Upper lobe of right lung (tissue), 1 donor: Measurements from ENCODE around the gene PGBD5. TPM values are rescaled to one million over a fixed set of nuclear protein-coding genes. Genes with fewer than 3 reads are reported as not detected.

Source experiments
- ATAC-seq: fragments of 200-7000 bp; cut with Tn5 transposase; one replicate; pipeline ENCODE4 v1.9.1; 2020; ENCODE audit warnings: mild to moderate bottlenecking, moderate library complexity
- DNase-seq: peaks from one replicate; pipeline ENCODE4 v3.0.0-alpha.2; 2020
- H3K27ac ChIP-seq: fragments of 200-600 bp; one replicate; pipeline ENCODE4 v1.8.0; 2022
- H3K27me3 ChIP-seq: fragments of 200-600 bp; one replicate; pipeline ENCODE4 v1.8.0; 2022; ENCODE audit warnings: mild to moderate bottlenecking
- H3K36me3 ChIP-seq: fragments of 200-600 bp; one replicate; pipeline ENCODE4 v1.8.0; 2022
- H3K4me1 ChIP-seq: fragments of 200-600 bp; one replicate; pipeline ENCODE4 v1.8.0; 2022
- H3K4me3 ChIP-seq: fragments of 200-600 bp; one replicate; pipeline ENCODE4 v1.8.0; 2022; ENCODE audit warnings: mild to moderate bottlenecking
- H3K9me3 ChIP-seq: fragments of 200-600 bp; one replicate; pipeline ENCODE4 v1.8.0; 2022
- CTCF ChIP-seq: fragments of 200-600 bp; IDR thresholded peaks from one replicate; pipeline ENCODE4 v1.8.0; 2022; ENCODE audit warnings: antibody characterized with exemption
- intact Hi-C: fragments of 100-400 bp; cut with DNase I; formaldehyde crosslinking; loops from one replicate; pipeline ENCODE4 v1.11.0; 2022
- total RNA-seq: library from RNA; stranded (reverse); fragmentation: NEBNext Ultra II Directional; extraction: Animal tissue kit (Norgen Biotek cat#: 25700); gene quantifications from one replicate; pipeline ENCODE4 v1.2.1, GENCODE V29; 2021
- donor health status: DM: no; HTN: yes; CAD: no; lungs with severe emphysema.

PGBD5 gene
- total RNA-seq, 1 donor from 2014 or later: 5.1 TPM

GRCh38 chr1:230429067-230429735 is 3.1 kb upstream of the PGBD5 start:
- no peak for ATAC-seq
- Histone ChIP-seq H3K27me3 (peaks cover 30% of the 10 kb centered on the region), H3K9me3 (no peaks in the 10 kb centered on the region), H3K4me3 (no peak overlapping the region), H3K4me1 (peaks cover 6% of the 10 kb centered on the region), H3K36me3 (no peaks in the 10 kb centered on the region), H3K27ac (no peak overlapping the region)
- TF ChIP-seq CTCF: no peak
- intact Hi-C loops: no loop called here
- no peak for DNase-seq

GRCh38 chr1:230427981-230428380 is 1.8 kb upstream of the PGBD5 start:
- Histone ChIP-seq H3K4me1 (peaks cover 6% of the 10 kb centered on the region), H3K4me3 (no peak overlapping the region), H3K27me3 (peaks cover 35% of the 10 kb centered on the region), H3K27ac (no peak overlapping the region), H3K36me3 (no peaks in the 10 kb centered on the region), H3K9me3 (no peaks in the 10 kb centered on the region)
- intact Hi-C loops: no loop called here
- no peak for DNase-seq
- ATAC-seq: no peak
- no peak for TF ChIP-seq CTCF

DNA sequence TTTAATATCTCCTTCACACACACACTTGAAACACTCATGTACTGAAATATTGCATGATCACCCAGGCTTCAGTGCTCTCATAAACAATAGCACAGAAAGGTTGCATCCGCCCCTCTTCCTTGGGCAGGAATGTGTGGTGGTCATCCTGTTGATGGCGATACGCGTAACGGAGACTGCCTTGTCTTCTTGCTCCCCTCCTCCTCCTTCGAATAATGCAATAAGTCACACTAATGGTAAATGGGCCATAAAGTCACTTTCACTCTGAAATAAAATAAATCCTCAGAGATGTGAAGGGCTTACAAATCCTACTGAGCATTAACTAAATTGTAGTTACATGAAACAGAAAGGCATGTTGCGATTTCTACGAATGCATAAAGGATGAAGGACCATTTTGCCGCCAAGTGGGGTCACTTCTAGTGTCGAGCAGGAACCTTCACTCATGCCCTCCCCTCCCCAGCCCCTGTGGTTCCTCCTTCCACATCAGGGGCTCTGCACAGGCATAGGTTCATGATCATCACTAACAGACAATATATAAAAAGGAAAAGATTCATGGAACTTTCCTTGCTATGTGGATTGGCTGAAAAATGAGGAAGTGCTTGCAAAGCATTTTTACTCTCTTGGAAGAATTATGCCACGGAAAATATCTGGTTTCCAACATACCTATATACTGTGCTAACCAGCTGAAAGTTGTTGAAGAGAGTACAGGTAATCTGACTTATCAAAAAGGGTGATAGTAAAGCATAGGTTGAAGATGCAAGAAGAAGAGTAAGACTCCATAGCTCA is 1.2 kb upstream of the PGBD5 start:
- DNase-seq (no peak), ATAC-seq (no peak)
- no peak for TF ChIP-seq CTCF
- Histone ChIP-seq H3K4me1 (peaks cover 6% of the 10 kb centered on the region), H3K27ac (no peak overlapping the region), H3K27me3 (peaks cover 30% of the 10 kb centered on the region), H3K9me3 (no peaks in the 10 kb centered on the region), H3K36me3 (no peaks in the 10 kb centered on the region), H3K4me3 (no peak overlapping the region)
- intact Hi-C loops: no loop called here

DNA sequence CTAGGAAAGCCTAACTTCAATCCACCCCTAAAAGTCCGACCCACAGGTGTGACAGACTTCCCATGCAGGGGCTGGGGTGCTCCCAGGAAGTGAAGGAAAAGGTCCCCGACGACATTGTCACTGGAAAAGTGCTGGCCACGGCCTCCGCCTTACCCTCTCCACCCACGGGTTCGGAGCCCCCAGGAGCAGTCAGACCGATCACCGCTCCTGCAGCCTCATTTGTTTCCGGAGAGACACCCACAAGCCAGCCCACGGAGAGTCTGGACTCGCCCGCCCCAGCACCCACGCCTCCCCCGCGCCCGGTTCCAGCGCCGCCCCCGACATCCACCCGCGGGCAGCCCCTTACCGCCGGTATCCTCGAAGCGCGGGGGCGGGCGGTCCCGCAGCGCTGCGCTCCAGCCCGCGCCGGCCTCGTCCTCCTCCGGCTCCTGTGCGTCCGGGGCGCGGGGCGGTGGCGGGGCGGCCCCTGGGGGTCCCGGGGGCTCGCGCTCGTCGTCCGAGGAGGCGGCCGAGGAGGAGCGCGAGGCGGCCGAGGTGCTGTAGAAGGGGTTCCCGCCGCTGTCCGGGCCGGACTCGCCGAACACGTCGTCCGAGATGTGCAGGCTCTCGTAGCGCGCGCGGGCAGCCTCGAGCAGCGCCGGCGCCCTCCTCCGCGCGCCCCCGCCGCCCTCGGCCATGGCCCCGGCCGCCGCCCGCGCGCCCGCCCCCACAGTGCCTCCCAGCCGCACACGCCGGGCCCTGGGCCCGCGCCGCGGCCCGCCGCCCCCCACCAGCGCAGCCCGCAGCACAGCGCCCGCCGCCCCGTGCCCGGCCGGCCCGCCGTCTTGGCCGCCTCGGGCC is 660 bp downstream of the PGBD5 start:
- Histone ChIP-seq H3K4me3 (peak overlapping the region; percentile 34), H3K4me1 (peaks cover 6% of the 10 kb centered on the region), H3K36me3 (no peaks in the 10 kb centered on the region), H3K27ac (no peak overlapping the region), H3K9me3 (no peaks in the 10 kb centered on the region), H3K27me3 (peaks cover 38% of the 10 kb centered on the region)
- no peak for ATAC-seq
- no peak for DNase-seq
- intact Hi-C loops: no loop called here
- no peak for TF ChIP-seq CTCF

DNA sequence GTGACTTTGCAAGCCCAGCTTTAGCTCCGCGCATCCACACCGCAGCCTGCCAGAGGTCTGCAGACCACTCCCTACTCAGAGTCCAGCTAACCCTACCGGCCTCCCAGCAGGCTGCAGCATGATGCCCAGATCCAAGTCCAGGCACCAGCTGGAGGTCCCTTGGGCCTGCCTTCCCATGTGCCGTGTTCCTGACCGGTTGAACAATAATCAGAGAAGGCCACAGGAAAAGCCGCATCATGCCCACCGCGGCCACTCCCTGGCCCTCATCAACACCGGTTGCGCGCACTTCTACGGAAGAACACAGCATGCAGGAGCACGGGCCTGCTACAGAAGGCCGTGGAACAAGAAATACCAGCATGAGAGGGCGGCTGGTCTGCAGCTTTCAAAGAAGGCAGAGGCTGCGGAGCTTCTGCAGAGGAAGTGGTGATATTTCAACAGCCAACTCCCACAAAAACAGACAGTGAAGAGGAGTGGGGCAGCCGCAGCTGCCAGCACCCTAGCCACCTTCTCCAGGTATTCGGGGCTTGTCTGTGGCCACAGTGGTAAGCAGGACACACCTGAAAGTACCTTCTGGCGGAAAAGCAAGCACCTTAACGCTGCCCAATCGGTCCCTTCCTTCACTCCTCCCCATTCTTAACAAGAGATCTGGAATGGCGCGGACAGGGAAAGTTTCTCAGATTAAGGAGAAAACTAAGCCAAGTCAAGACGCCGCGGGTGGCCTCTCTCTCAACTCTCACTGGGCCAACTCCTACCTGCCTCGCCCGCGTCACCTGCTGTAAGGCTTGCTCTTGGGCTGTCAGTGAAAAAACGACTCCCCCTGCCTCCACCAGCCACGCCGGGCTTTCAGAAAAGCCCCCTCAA is 1.5 kb downstream of the PGBD5 start:
- TF ChIP-seq CTCF: no peak
- Histone ChIP-seq H3K27me3 (peaks cover 39% of the 10 kb centered on the region), H3K36me3 (no peaks in the 10 kb centered on the region), H3K4me1 (peaks cover 6% of the 10 kb centered on the region), H3K4me3 (peak overlapping the region; percentile 34), H3K9me3 (no peaks in the 10 kb centered on the region), H3K27ac (no peak overlapping the region)
- intact Hi-C loops: no loop called here
- ATAC-seq (no peak), DNase-seq (no peak)
